Effector memory CD4-positive, alpha-beta T cell (primary cell): ENCODE measurements around the gene DNAI1.

Source experiments
- DNase-seq, 3 donors: peaks; one replicate each; pipeline ENCODE4 v3.0.0-alpha.2; 2020
- H3K27ac ChIP-seq: 2 replicates; pipeline ENCODE4 v1.7.0; 2013; ENCODE audit warnings: mild to moderate bottlenecking, low read length, moderate library complexity; ENCODE audit not compliant: insufficient read depth, poor library complexity, severe bottlenecking
- H3K27me3 ChIP-seq: replicated peaks from 2 replicates; pipeline ENCODE4 v1.7.0; 2013; ENCODE audit warnings: mild to moderate bottlenecking, low read length; ENCODE audit not compliant: insufficient read depth, control insufficient read depth, poor library complexity, severe bottlenecking
- H3K36me3 ChIP-seq: 2 replicates; pipeline ENCODE4 v1.7.0; 2013; ENCODE audit warnings: mild to moderate bottlenecking, low read length, moderate library complexity; ENCODE audit not compliant: control insufficient read depth, insufficient read depth
- H3K4me1 ChIP-seq: 2 replicates; pipeline ENCODE4 v1.7.0; 2013; ENCODE audit warnings: low read length, mild to moderate bottlenecking; ENCODE audit not compliant: control insufficient read depth, insufficient read depth, poor library complexity, severe bottlenecking
- H3K4me3 ChIP-seq: 2 replicates; pipeline ENCODE4 v1.7.0; 2013; ENCODE audit warnings: low read length, low read depth, mild to moderate bottlenecking; ENCODE audit not compliant: insufficient read depth, poor library complexity, severe bottlenecking
- H3K9me3 ChIP-seq: 2 replicates; pipeline ENCODE4 v1.7.0; 2013; ENCODE audit warnings: mild to moderate bottlenecking, low read length, moderate library complexity; ENCODE audit not compliant: control insufficient read depth

The DNAI1 gene

DNA sequence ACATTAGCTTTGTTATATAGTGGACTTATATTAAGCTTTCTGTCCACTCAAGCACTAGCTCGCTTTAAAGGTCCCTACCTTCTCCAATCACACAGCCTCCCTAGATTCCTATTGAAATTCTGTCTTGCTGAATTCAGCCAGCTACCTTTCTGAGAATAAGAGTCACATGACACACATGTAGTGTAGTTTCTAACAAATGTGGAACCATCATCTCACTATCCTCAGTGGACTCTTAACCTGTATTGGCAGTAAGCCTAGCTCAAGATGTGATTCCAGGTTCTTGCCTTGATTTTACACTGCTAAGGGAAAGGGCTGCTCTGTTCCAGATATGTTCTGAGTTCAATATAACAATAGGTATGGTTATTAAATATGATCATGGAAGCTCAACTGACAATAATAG, 11.7 kb upstream of the DNAI1 start:
- H3K9me3 ChIP-seq: no peaks in the 10 kb centered on the region
- H3K36me3 ChIP-seq: no peaks in the 10 kb centered on the region
- H3K27ac ChIP-seq: no peak overlapping the region
- H3K4me3 ChIP-seq: no peak overlapping the region
- no peaks in the 10 kb centered on the region for H3K4me1 ChIP-seq
- no peaks in the 10 kb centered on the region for H3K27me3 ChIP-seq
- DNase-seq: no peak

DNA sequence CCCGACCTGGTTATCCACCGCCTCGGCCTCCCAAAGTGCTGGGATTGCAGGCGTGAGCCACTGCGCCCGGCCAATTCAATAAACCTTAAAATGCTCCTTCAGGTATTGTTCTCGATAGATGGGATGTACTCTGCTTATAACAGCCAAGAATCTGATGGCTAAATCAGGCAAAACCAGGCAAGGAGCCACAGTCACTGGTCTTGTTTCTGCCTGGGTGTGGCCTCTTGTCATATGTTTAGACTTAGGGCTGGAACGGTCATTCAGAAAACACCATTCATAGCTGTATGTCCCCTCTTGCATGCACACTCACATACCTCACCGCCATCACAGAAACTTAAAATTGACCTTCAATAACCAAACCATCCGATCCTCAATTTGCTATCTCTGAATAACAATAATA, 8.0 kb upstream of the DNAI1 start:
- DNase-seq: no peak
- no peak overlapping the region for H3K4me3 ChIP-seq
- H3K27me3 ChIP-seq: no peaks in the 10 kb centered on the region
- H3K36me3 ChIP-seq: no peaks in the 10 kb centered on the region
- no peak overlapping the region for H3K27ac ChIP-seq
- no peaks in the 10 kb centered on the region for H3K4me1 ChIP-seq
- no peaks in the 10 kb centered on the region for H3K9me3 ChIP-seq

DNA sequence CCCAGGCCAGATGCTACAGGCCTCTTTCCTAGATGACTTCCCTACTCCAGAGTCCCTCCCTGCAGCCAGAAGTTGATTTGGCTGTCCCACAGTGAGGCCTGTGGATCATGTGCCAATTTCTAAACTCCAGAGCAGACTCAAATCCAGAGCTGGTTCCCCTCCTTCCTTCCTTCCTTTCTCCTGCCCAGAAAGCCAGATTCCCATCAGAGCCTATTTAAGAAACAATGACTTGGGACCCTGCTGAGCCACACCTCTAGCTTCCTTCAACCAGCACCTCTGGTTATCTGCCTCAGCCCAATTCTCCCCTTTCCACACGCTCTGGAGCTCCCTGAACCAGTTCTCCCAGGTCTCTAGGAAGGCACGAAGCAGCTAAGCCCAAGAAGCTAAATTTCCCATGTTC, 7.5 kb upstream of the DNAI1 start:
- DNase-seq: no peak
- H3K36me3 ChIP-seq: no peaks in the 10 kb centered on the region
- H3K27me3 ChIP-seq: no peaks in the 10 kb centered on the region
- H3K4me1 ChIP-seq: no peaks in the 10 kb centered on the region
- H3K27ac ChIP-seq: no peak overlapping the region
- no peak overlapping the region for H3K4me3 ChIP-seq
- no peaks in the 10 kb centered on the region for H3K9me3 ChIP-seq

DNA sequence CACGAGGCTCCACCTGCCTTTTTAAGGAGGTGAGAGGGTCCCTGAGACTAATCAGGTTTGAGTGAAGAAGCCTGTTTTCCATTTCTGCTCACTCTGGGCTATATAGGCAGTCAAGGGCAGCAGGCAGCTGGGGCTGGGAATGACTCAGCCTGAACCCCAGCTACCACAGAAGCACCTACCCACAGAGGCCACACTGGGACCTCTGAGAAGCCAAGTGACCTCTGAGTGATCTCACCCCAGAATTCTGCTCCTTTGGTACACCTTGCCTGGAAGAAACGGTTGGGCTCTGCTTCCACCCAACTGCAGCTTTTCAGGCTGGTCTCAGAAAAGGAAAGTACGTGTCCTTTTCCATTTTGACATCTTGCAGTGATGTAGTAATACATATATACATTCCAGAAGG, 7.1 kb upstream of the DNAI1 start:
- Histone ChIP-seq H3K27ac (no peak overlapping the region), H3K4me3 (no peak overlapping the region), H3K36me3 (no peaks in the 10 kb centered on the region), H3K27me3 (no peaks in the 10 kb centered on the region), H3K9me3 (no peaks in the 10 kb centered on the region), H3K4me1 (no peaks in the 10 kb centered on the region)
- no peak for DNase-seq

DNA sequence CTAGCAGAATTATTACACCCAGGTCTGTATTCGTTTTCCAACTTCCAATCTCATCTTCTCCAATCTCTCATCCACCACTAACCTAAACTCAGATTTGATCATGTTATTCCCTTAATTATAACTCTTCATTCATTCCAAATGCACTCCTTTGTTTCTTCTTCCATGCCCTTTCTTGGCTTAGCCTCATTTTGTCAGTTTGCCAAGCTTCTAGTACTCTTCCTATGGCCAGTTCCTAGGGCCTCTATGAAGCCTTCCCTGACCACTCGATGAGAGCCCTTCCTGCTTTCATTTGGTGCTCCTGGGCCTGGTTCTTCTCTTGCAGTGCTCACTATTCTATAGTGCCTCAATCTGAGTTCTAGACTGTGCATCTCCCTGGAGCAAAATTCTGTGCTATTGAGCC, 6.0 kb upstream of the DNAI1 start:
- Histone ChIP-seq H3K4me1 (peaks cover 1% of the 10 kb centered on the region), H3K27me3 (no peaks in the 10 kb centered on the region), H3K27ac (no peak overlapping the region), H3K9me3 (no peaks in the 10 kb centered on the region), H3K4me3 (no peak overlapping the region), H3K36me3 (no peaks in the 10 kb centered on the region)
- no peak for DNase-seq

DNA sequence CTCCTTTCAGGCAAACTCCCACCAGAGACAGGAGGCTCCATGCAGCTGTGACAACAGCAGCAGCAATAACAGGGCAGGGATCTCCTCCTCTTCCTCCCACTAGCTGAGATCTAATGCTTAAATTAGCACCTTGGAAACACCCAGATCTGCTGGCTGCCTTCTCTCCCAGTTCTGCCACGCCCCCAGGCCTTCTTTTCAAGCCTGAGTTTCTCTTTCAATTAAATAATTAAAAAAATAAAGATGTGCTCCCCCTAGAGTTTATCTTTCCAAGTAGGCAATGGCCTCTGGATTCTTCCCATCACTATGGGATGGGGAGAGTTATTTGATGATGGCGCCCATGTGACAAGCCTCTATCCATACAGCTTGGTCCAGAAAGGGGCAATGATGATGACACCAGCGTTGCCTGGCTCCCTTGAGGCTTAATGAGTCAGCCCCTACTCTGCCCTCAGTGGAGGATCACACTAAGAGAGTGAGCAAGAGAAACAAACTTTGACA, 4.0 kb upstream of the DNAI1 start:
- H3K4me1 ChIP-seq: peaks cover 5% of the 10 kb centered on the region
- no peaks in the 10 kb centered on the region for H3K36me3 ChIP-seq
- H3K9me3 ChIP-seq: no peaks in the 10 kb centered on the region
- no peak overlapping the region for H3K4me3 ChIP-seq
- no peak overlapping the region for H3K27ac ChIP-seq
- no peaks in the 10 kb centered on the region for H3K27me3 ChIP-seq
- no peak for DNase-seq

DNA sequence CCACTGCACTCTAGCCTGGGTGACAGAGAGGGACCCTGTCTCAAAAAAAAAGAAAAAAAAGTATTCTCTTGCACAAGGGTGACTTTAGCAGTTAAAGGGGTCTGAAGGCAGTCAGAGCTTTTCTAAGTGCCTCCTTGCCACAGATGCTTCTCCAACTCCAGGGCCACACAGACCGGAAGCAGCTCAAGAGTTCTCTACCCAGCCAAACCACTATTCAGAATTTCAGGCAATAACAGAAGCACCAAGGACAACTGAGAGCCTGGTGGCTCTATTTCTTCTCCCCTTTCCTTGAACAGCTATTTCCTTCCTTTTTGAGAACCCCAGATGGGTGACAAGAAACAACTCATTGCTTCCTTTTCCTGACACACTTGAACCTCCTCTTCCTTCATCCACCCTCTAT, 2.5 kb upstream of the DNAI1 start:
- Histone ChIP-seq H3K27ac (no peak overlapping the region), H3K9me3 (no peaks in the 10 kb centered on the region), H3K36me3 (no peaks in the 10 kb centered on the region), H3K4me1 (peaks cover 5% of the 10 kb centered on the region), H3K27me3 (no peaks in the 10 kb centered on the region), H3K4me3 (no peak overlapping the region)
- no peak for DNase-seq

DNA sequence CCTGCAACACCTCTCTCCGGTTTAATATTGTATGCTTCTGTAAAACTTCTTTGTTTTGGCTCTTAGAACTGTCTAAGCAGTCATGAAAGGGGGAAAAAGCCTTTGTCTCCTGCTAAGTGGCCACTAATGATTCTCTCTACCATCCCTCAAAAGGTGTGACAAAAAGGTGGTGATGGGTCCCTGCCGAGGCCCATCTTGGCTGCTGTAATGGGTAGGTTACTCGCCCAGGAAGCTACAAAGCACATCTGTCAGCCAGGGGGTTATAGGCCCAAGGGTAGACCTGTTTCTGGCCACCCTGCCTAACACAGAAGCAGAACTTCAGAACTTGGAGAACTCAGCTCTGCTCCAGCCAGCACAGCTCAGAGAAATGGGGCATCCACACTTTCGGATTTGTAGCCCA, 1.9 kb upstream of the DNAI1 start:
- H3K36me3 ChIP-seq: no peaks in the 10 kb centered on the region
- H3K4me1 ChIP-seq: peaks cover 5% of the 10 kb centered on the region
- DNase-seq: no peak
- H3K27ac ChIP-seq: no peak overlapping the region
- H3K27me3 ChIP-seq: no peaks in the 10 kb centered on the region
- no peak overlapping the region for H3K4me3 ChIP-seq
- no peaks in the 10 kb centered on the region for H3K9me3 ChIP-seq

DNA sequence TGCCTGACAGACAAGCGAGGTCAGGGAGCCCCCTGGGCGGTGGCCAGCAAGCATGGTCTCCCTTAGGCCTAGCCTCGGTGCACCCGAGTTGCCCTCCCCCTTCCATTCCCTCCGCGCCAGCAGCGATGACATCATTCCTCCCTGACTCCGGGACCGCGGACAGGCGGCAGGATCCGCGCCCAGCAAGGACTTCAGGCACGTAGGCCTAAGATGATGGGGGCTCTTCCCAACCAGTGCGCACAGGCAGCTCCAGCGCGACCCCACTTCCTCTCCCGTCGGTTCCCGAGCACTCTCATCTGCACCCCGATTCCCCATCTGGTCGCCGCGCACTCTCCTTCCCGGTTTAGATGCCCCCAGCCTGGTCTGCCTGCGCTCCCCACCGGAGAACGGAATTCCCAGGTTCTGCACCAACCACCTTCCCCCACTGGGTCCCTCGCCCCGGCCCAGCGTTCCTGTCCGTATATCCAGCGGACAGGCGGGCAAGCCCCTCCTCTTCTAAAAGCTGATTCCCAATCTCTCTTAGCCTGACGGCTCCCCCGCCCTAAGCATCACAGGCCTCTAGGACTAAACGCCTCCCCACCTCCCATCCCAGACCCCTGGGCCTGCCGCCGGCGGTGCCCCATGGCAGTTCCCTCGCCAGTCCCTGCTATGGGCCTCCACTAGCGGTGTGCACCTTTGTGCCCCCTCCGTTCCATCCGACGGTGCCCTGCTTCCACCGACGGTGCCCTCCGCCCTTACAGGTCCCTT, 1.2 kb upstream of the DNAI1 start:
- Histone ChIP-seq H3K27ac (no peak overlapping the region), H3K9me3 (no peaks in the 10 kb centered on the region), H3K4me3 (peak overlapping the region; percentile 67), H3K27me3 (no peaks in the 10 kb centered on the region), H3K4me1 (peaks cover 5% of the 10 kb centered on the region), H3K36me3 (no peaks in the 10 kb centered on the region)
- DNase-seq: no peak

DNA sequence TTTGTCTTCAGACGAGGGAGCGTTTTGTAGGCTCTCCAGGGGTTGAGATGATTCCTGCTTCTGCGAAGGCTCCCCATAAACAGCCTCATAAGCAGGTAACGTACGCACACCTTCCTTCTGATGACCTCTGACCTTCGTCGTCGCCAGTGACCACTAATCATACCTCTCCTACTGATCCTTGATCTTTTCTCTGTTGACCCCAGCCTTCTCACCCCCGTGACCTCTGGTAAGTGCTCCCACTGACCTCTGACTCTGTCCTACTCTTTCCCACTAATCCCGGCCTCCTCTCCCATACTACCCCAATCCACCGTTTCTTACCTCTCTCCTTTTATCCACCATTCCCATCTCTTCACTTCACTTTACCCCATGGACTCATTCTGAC, 345 bp downstream of the DNAI1 start:
- Histone ChIP-seq H3K4me1 (peaks cover 5% of the 10 kb centered on the region), H3K27me3 (no peaks in the 10 kb centered on the region), H3K4me3 (no peak overlapping the region), H3K9me3 (no peaks in the 10 kb centered on the region), H3K27ac (no peak overlapping the region), H3K36me3 (no peaks in the 10 kb centered on the region)
- DNase-seq: no peak
